MCF 10A (cell line): ENCODE data around the gene COPS3. TPM values are rescaled to one million over a fixed set of nuclear protein-coding genes. Genes with fewer than 3 reads are reported as not detected.

Source experiments
- BruUV-seq: library from RNA; stranded (reverse); fragments of 400-500 nt; replicated peaks from 2 replicates; lab custom pipeline; 2021; lab: Mats Ljungman, UMichigan
- CTCF ChIA-PET: fragments of 300-600 bp; sonication (Branson Sonifier 250); formaldehyde crosslinking; extraction: SDS; loops from one replicate; lab custom pipeline; 2021; ENCODE audit warnings: antibody characterized with exemption, inconsistent platforms; lab: Yijun Ruan, JAX
- POLR2A ChIA-PET: fragments of 300-600, 350-650 bp; sonication (Branson Sonifier 250); formaldehyde crosslinking; extraction: SDS; loops from one replicate; lab custom pipeline; 2020; ENCODE audit warnings: antibody characterized with exemption, inconsistent platforms; lab: Yijun Ruan, JAX
- DNase-seq: peaks from one replicate; pipeline ENCODE4 v3.0.0-alpha.2; 2018; ENCODE audit not compliant: unreplicated experiment
- H3K27ac Mint-ChIP-seq: one replicate; pipeline ENCODE4 v1.8.0; 2022; ENCODE audit warnings: mild to moderate bottlenecking, low read depth, mixed read lengths; ENCODE audit not compliant: unreplicated experiment
- H3K27me3 Mint-ChIP-seq: one replicate; pipeline ENCODE4 v1.8.0; 2022; ENCODE audit warnings: mixed read lengths; ENCODE audit not compliant: insufficient read depth, unreplicated experiment
- H3K36me3 Mint-ChIP-seq: one replicate; pipeline ENCODE4 v1.8.0; 2022; ENCODE audit warnings: mild to moderate bottlenecking, moderate library complexity, mixed read lengths; ENCODE audit not compliant: insufficient read depth, unreplicated experiment
- H3K4me1 Mint-ChIP-seq: one replicate; pipeline ENCODE4 v1.8.0; 2022; ENCODE audit warnings: mixed read lengths; ENCODE audit not compliant: insufficient read depth, unreplicated experiment
- H3K4me3 Mint-ChIP-seq: one replicate; pipeline ENCODE4 v1.8.0; 2022; ENCODE audit warnings: mild to moderate bottlenecking, moderate library complexity, mixed read lengths; ENCODE audit not compliant: unreplicated experiment
- H3K9me3 Mint-ChIP-seq: one replicate; pipeline ENCODE4 v1.8.0; 2022; ENCODE audit warnings: mixed read lengths; ENCODE audit not compliant: unreplicated experiment
- intact Hi-C: fragments of 100-400 bp; cut with micrococcal nuclease; formaldehyde crosslinking; loops from 2 replicates; pipeline ENCODE4 v1.14.1; 2022
- total RNA-seq: library from RNA; stranded (reverse); gene quantifications from 2 replicates; pipeline ENCODE4 v1.2.3, GENCODE V29; 2022
- TF ChIP-seq, protein P1 (sequence below): fragments of 200-600 bp; IDR thresholded peaks from one replicate; pipeline ENCODE4 v1.8.0; 2022; ENCODE audit warnings: antibody characterized with exemption, mild to moderate bottlenecking; ENCODE audit not compliant: unreplicated experiment

The COPS3 gene
- total RNA-seq, 1 experiment from 2014 or later = 91.8 TPM

DNA sequence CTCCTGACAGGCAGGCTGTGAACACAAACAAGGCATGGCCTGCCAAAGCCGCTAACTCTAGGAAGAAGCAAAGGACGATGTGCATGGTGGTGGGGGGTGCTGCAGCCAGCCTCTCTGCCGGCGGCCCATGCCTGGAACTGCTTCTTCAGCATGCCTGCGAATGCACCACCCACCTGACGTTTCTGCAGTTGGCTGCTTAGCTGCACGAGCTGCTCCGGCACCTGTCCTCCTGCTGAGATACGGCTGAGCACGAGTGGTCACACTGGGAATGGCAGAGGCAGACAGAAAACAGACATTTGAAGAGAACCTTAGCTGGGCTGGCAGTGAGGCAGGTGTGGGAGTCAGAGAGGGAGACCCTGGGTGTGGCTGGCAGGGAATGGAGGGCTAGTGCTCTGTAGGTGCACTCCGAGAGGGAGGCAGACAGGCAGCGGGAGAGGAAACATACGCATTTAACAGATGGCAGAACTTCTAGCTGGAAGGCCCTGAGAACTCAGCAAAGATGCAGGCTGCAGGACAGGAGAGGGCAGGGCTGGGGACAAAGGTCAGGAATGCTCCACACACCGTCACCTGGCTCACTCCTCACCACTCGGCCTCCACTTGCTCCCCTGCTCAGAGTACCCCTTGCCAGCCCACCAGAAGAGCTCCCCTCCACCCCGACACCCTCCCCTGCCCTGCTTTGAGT, 49.3 kb downstream of the COPS3 start:
- Mint-ChIP-seq H3K4me3 (no peak overlapping the region), H3K27me3 (no peaks in the 10 kb centered on the region), H3K9me3 (no peaks in the 10 kb centered on the region), H3K4me1 (peaks cover 13% of the 10 kb centered on the region), H3K36me3 (peaks cover 64% of the 10 kb centered on the region), H3K27ac (no peak overlapping the region)
- DNase-seq = no peak
- BruUV-seq = no TSS peak
- POLR2A ChIA-PET = no interaction called here
- CTCF ChIA-PET = interaction anchor here (0.5 kb wide), 1 partner anchor 42 kb away, joined by 3 read pairs; no protein-coding TSS in a partner anchor
- TF ChIP-seq, protein P1, sequence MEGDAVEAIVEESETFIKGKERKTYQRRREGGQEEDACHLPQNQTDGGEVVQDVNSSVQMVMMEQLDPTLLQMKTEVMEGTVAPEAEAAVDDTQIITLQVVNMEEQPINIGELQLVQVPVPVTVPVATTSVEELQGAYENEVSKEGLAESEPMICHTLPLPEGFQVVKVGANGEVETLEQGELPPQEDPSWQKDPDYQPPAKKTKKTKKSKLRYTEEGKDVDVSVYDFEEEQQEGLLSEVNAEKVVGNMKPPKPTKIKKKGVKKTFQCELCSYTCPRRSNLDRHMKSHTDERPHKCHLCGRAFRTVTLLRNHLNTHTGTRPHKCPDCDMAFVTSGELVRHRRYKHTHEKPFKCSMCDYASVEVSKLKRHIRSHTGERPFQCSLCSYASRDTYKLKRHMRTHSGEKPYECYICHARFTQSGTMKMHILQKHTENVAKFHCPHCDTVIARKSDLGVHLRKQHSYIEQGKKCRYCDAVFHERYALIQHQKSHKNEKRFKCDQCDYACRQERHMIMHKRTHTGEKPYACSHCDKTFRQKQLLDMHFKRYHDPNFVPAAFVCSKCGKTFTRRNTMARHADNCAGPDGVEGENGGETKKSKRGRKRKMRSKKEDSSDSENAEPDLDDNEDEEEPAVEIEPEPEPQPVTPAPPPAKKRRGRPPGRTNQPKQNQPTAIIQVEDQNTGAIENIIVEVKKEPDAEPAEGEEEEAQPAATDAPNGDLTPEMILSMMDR = no peak
- intact Hi-C loops = no loop called here

DNA sequence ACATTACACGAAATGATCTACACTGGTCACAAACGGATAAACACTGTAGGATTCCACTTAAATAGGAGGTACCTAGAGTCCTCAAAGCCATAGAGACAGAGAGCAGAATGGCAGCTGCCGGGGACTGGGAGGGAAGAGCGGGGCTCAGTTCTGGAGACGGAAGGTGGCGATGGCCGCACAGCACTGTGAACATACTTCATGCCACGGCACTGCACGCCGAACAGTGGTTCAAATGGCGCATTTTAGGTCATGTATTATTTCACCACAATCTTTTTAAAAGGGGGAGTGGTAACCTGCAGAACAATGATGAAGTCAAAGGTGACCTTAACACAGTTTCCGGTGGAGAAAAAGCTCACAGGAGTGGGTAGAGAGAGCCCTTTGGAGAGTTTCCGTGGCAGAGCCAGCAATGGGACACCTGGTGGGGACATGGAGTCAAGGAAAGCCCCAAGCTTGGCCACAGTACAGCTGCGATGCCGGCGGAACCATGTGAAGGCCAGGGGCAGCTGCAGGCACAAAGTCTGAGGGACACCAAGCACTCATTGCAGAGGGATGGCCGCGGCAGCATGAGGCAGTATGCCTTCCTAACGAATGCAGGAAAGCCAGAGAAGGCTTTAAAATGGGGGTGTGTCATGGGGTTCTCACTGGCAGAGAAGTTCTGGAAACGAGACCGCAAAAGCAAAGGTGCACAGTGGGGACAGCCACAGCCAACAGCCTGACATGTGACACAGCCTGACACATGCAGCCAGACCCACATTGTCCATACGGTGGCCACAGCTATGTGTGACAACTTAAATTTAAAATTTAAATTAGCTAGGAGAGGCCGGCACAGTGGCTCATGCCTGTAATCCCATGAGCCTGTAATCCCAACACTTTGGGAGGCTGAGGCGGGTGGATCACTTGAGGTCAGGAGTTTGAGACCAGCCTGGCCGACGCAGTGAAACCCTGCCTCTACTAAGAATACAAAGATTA, 51.3 kb downstream of the COPS3 start:
- no TSS peak for BruUV-seq
- peaks cover 81% of the 10 kb centered on the region for H3K36me3 Mint-ChIP-seq
- H3K27me3 Mint-ChIP-seq = no peaks in the 10 kb centered on the region
- no peak overlapping the region for H3K27ac Mint-ChIP-seq
- no peak overlapping the region for H3K4me3 Mint-ChIP-seq
- TF ChIP-seq, protein P1 = no peak
- ChIA-PET POLR2A (no interaction called here), CTCF (no interaction called here)
- no peak for DNase-seq
- intact Hi-C loops = no loop called here
- no peaks in the 10 kb centered on the region for H3K4me1 Mint-ChIP-seq
- no peaks in the 10 kb centered on the region for H3K9me3 Mint-ChIP-seq

DNA sequence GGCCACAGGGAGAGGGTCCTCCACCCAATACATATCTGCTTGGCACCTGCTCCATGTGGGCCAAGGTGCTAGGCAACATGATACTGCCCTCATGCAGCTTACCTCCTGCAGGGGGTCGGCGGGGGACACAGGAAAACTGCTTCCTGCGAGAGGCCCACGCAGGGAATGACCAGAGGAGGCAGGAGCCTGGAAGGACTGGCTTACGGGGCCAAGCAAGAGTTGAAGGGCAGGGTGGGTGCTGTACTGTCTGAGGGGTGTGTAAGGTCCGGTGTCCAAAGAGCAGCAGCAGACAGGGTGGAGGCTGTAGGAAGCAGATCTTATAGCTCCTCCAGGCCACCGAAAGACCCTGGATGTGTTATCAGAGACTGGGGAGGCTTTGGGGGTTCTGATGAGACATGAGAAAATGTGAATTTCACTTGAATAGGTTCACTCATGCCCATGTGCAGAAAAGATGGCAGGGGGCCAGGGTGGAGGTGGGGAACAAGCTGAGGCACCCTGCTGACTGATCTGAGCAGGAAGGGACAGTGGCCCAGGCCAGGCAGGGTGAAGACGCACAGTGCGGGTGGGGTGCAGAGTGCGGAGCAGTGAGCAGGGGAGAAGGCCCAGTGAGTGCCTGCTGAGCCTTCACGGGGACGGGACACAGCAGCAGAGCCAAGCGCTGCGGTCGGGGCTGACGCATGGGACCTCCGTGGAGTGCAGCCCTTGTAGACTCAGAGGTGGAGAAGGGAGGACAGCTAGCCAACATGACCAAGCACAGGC, 52.3 kb downstream of the COPS3 start:
- H3K27me3 Mint-ChIP-seq = no peaks in the 10 kb centered on the region
- intact Hi-C loops = no loop called here
- ChIA-PET POLR2A (no interaction called here), CTCF (no interaction called here)
- H3K36me3 Mint-ChIP-seq = peaks cover 91% of the 10 kb centered on the region
- H3K9me3 Mint-ChIP-seq = no peaks in the 10 kb centered on the region
- BruUV-seq = no TSS peak
- no peak overlapping the region for H3K27ac Mint-ChIP-seq
- H3K4me1 Mint-ChIP-seq = no peaks in the 10 kb centered on the region
- TF ChIP-seq, protein P1 = no peak
- no peak for DNase-seq
- H3K4me3 Mint-ChIP-seq = no peak overlapping the region
